Measurements from ENCODE around the gene SRGAP3.

Gene SRGAP3

DNA sequence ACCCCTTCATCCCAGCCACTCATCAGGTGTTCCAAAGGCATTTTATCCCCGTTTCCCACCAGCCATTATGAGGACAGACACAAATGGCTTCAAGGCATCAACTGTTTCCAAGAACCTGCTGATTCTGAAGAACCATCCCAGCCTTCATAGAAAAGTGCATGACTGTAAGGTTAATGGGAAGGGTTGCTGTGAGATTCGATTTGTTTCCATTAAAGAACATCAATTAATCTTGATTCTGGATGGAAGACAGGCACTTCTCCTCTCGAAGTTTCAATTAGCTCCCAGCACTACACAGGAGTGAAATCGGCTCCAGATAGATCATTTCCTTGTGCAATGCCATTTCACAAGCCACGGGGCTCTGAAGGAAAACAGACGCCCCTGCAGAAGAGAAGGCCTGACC is 25.8 kb downstream of the SRGAP3 start:
- DNase-seq: no peak

GRCh38 chr3:9222956-9223639 is 26.3 kb downstream of the SRGAP3 start:
- no peak for DNase-seq

DNA sequence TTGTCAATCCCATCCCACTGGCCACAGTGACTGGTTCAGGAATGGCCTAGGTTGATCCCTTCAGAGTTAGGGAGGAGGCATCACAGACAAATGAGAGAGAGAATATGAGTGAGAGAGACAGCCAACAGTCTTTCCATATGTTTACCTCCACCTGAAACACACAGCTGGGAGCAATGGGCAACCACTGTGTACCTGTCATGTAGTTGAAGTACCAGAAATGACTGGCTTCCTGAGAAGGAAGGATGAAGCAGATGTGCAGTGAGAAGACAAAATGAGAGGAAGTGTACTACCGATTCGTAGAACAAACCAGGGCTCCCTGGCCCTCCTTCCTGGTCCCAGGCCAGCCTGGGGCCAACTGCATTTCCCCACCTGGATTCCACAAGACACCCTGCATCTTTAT is 27.4 kb downstream of the SRGAP3 start:
- DNase-seq: no peak

DNA sequence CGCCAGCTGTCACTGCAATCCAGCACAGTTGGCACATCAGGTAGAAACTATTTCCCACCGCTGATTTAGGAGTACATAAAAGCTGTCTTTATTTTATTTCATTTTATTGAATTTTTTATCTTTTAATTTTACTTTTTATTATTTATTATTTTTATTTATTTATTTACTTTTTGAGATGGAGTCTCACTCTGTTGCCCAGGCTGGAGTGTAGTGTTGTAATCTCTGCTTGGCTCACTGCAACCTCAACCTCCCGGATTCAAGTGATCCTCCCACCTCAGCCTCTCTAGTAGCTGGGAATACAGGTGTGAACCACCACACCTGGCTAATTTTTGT is 31.0 kb downstream of the SRGAP3 start:
- DNase-seq: no peak

GRCh38 chr3:9217784-9218513 is 31.5 kb downstream of the SRGAP3 start:
- no peak for DNase-seq

DNA sequence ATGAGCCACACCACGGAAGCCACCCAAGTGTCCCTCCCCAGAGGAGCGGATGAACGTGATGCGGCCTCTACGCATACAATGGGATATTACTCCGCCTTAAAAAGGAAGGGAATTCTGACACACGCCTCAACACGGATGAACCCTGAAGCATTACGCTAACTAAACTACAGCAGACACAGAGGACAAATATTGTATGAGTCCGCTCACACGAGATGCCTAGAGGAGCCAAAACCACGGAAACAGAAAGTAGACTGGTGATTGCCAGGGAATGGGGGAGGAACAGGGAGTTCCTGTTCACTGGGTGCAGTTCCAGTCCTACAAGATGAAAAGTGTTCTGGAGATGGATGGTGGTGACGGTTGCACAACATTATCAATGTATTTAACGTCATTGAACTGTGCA is 32.7 kb downstream of the SRGAP3 start:
- no peak for DNase-seq

DNA sequence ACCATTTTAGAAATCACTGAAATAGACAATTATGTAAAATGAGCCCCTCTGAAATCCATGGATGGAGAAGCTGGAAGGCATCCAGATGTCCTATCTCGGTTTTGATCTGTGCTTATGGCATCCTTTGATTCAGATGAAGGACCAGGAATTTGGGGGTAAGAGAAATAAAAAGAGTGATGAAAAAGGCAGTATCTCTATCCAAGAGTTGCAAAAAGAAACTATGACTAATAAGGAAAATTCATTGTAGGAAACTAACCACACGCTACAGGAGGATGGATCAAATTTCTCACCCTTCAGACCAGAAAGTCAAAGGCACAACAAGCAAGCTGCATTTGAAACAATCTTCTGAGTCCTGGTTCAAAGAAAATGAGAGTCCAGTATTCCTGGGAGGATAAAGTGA is 34.8 kb downstream of the SRGAP3 start:
- no peak for DNase-seq

GRCh38 chr3:9214185-9214584 is 35.3 kb downstream of the SRGAP3 start:
- no peak for DNase-seq

- no peak for DNase-seq
Measured at GRCh38 chr3:9213019-9213634, 36.3 kb downstream of the SRGAP3 start.

- no peak for DNase-seq
Measured at GRCh38 chr3:9211155-9211950, 38.1 kb downstream of the SRGAP3 start.

GRCh38 chr3:9209777-9210176 is 39.7 kb downstream of the SRGAP3 start:
- DNase-seq: no peak

- DNase-seq: no peak
Measured at GRCh38 chr3:9208605-9209152, 40.8 kb downstream of the SRGAP3 start.

DNA sequence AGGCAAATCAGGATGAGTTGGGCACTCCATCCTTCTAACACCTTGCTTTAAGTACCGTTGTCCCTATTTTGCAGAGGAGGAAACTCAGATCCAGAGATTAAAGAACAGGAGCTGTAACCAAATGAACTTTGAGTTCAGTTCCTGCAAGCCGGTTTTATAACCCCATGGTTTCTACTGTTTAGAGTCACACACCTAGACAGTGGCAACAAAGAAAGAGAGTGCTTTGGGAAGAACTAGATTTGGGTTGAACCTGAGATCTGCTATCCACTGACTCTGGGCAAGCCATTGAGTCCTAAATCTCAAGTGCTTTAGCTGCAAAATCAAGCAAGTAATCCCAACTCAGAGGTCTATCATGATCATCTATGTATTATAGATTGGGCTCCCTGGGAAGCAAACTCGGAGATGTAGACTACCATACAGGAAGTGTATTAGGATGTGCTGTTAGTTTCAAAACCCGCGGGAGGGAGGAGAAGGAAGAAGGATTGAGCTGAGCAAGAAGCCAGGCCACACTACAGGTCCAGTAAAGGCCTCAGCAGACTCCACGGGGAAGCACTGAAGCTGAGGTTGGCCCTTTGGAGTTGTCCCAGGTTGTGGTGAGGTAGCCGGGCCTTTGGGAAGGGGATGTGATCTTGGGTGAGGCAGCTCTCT is 42.2 kb downstream of the SRGAP3 start:
- DNase-seq: no peak

DNA sequence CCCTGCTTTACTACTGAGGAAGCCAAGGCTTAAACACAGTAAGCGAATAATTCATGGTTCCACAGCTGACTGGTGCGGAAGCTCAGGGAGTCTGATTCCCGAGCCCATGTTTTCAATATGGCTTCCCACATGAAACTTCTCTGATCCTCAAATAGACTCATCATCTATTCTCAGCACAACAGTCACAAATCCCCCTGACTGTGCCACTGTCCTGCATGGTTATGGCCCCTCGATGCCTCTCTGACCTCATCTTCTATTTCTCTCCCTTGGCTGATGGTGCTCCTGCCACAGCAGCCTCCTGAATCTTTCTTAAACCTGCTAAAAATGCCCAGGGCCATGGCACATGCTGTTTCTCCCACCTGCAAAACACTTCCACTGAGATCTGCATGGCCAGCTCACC is 43.2 kb downstream of the SRGAP3 start:
- no peak for DNase-seq

GRCh38 chr3:9205345-9206143 is 43.9 kb downstream of the SRGAP3 start:
- no peak for DNase-seq

GRCh38 chr3:9204253-9204992 is 45.0 kb downstream of the SRGAP3 start:
- no peak for DNase-seq

DNA sequence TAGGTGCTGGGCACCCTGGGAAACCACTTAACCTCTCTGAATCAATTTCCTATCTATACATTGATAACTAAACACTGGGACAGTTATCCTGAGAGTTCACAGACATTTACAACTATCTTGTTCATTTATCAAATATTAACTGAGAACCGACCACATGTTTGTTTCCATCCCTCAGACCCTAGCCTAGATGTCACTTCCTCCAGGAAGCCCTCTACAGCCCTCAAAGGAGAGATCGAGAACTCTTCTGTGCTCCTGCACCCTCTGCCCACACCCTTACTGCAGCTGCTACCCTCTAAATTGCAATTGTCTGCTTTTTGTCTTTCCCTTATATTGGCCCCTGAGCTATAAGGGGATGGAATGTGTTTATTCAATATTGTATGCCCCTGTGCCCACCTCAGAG is 46.1 kb downstream of the SRGAP3 start:
- no peak for DNase-seq

DNA sequence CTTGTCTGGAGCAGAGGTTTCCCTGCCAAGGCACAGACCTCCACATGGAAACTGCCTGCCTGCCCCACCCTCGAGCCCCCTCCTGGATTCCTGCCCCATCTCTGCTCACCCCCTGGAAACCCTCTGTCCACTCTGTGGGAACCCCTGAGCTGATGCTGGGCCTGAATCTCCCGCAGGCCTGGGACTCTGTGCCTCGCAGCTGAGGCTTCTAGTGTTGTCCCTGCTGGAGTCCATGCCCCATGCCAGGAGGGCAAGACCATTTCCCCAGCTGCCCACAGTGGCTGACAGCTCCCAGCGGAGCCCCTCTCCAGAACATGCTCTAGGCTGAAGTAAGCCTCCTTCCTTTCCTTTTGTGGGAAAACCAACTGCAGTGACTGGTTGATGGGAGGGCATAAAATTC is 46.9 kb downstream of the SRGAP3 start:
- DNase-seq: no peak

GRCh38 chr3:9201955-9202354 is 47.5 kb downstream of the SRGAP3 start:
- DNase-seq: no peak

DNA sequence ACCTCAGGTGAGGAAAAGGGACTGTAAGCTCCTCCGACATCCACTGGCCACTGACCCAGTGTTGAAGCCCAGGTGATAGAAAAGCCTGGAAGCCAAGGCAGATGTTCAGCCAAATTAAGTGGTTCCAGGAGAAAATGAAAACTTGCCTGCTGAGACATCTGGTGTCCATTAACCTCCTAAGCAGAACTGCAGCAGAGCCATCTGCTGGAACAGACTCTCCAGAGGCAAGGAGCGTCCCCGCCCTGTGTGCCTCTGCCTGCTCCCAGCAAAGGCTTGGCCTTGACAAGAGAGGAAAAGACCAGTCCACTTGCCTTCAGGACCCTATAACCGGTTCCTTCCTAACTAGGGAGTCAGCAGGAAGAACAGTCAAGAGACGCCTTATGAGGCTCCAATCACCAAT is 48.2 kb downstream of the SRGAP3 start:
- DNase-seq: no peak

- no peak for DNase-seq
Measured at GRCh38 chr3:9199775-9200174, 49.7 kb downstream of the SRGAP3 start.

Measured in activated CD4-positive, alpha-beta T cell treated with anti-CD3 and anti-CD28 coated beads, Interleukin-2, amount 50 U/mL, for 1 hour (primary cell).